Kidney glomerular epithelial cell (primary cell): ENCODE data around the gene ELK1.

Source experiments
- DNase-seq: peaks from one replicate; lab custom pipeline; 2025; lab: John Stamatoyannopoulos, UW

The ELK1 gene

GRCh38 chrX:47644557-47645091 lies 5.7 kb downstream of the ELK1 start:
- DNase-seq: no peak

DNA sequence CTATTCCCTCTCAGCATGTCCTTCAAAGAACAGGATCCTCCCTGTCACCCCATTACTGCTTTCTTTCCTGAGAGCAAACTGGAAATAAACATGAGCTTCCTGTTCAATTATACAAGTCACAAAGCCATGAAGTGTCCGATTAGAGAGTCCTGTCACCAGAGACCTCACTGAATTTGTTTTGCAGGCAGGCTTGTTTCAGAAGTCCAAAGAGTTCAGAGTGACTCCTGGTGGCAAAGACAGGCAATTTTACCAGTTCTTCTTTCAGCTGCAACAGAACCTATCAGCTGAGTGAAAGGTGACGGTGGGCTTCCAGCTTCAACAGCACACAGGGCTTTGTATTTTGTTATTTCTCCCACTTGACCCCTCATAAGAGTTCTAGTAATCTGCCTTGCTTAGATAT lies 6.4 kb downstream of the ELK1 start:
- DNase-seq: no peak

- DNase-seq: no peak
These were observed 11.5 kb downstream of the ELK1 start for GRCh38 chrX:47638816-47639215.

DNA sequence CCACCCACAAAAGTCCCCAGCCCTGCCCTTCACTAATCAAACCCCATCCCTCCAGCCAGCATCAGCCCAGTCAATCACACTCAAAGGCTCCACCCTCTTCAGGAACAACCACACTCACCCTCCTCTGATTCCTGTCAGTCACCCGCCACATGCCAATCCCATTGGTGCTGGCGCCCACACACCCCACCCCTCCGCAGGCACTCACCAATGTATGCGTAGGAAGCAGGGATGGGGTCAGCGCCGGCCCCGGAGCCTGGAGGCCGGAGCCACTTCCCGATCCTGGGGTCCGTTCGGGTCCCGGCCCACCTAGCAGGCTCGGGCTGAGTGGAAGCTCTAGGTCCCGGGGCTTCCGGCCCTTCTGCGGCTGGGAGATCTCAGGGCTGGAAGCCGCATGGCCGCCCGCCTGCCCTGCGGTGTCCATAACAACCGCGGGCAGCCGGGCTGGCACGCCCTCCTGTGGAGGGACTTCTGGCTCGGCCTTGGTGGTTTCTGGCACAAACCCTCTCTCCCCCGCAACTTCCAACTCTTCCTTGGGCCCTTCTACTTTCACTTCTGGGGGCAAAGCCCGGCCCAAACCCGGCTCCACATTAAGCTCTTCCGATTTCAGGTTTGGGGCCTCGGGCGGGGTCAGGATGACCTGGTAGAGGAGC lies 12.7 kb downstream of the ELK1 start:
- no peak for DNase-seq

- no peak for DNase-seq
These were observed 15.3 kb downstream of the ELK1 start for GRCh38 chrX:47634871-47635575.

DNA sequence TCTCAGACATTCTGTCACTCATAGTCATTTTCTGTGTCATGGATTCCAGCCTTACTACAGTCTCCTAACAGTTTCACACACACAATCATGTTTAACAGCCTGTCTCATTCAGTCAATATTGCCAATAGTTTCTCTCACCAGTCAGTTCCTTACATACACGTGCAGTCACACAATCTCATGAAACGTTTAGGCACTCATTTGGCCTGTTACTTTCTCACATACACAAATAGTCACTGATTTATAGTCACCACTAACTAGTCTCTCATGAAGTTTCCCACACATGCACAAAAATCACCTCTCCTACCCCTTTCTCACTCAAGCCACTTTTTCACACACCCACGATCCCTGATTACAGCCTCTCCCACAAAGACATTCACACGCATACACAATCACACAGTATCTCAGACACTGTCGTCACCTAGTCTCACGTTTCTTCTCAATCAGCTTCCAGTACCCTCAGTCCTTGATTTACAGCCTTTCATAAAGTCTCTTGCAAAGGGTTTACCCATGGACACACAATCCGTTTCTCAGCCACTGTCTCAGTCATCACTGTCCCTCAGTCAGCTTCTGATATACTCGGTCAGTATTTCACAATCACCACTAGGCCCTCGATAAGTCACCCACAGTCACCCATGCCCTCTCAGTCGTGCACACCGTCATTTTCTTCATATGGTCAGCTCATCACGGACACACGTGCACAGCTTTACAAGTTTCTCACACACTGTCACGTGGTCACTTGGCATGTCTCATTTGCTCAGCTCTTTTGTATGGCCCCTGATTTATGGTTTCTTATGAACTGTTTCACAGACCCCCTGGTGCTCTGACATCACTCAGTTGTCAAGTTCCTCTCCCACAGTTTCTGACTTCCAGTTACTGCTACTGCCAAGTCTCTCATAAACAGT lies 16.4 kb downstream of the ELK1 start:
- no peak for DNase-seq

- no peak for DNase-seq
These were observed 17.7 kb downstream of the ELK1 start for GRCh38 chrX:47632666-47633065.

GRCh38 chrX:47631676-47632075 lies 18.7 kb downstream of the ELK1 start:
- DNase-seq: no peak

DNA sequence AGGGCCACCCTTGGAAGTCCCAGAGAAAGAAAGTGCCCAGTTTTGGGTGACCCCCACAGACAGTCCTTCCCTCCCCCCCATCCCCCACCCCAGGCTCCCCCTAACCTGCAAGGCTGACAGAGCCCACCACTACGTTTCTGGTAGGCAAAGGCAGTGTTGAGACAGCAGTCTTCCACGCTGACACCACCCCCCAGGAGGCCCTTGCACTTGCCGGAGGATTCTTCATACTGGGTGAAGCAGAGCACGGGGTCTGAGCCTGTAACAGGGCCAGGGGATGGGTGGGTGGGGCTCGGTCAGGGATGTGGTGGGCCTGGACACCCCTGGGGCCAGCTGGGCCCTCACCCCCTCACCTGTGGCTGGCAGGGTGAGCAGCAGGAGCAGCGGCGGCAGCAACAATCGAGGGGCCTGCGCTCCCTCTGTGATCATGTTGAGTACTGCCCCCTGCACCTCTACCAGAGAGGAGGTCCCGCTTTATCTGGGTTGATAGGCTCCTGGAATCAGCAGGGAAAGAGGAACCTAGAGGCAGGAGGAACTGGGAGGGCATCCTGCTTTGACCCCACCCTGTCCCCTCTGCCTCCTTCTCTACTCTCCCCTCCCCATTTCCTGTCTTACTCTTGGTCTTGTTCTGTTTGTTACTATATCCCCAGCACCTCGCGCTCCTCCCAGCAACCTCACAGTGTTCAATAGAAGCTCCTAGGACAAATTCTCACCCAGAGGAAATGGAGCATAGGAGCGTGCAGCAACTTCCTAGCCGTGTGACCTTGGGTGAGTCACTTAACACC lies 20.8 kb downstream of the ELK1 start, which contains the start of gene CFP:
CFP (minus strand) TSS at position 512 of the 782 bp plus-strand sequence; CDS start at position 426, 86 bp downstream.
- no peak for DNase-seq

- no peak for DNase-seq
These were observed 21.4 kb downstream of the ELK1 start for GRCh38 chrX:47628982-47629381.

GRCh38 chrX:47625365-47625764 lies 25.0 kb downstream of the ELK1 start:
- DNase-seq: no peak

DNA sequence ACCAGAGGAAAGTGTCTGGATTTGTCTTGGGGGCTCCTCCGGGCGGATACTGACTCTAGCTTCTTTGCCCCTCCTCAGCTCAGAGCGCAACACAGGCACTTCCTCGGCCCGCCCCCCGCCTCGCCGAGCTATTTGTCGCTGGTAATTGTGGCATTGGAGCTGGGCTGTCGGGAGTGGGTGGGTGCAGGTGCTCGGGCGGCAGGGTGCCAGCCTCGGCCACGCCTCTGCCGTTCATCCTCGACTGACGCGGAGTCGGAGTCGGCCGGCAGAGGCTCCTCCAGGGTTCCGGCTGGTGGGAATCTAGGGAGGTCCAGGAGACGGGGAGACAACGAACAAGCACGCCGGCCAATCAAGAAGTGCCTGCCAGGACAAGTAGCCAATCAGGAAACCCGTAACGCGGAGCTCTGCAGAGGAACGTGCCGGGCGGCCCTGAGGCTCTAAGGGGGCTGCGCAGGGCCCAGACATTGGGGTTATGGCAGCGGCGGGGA lies 26.8 kb downstream of the ELK1 start:
- DNase-seq: peak; percentile 22

GRCh38 chrX:47621851-47622250 lies 28.5 kb downstream of the ELK1 start:
- no peak for DNase-seq

DNA sequence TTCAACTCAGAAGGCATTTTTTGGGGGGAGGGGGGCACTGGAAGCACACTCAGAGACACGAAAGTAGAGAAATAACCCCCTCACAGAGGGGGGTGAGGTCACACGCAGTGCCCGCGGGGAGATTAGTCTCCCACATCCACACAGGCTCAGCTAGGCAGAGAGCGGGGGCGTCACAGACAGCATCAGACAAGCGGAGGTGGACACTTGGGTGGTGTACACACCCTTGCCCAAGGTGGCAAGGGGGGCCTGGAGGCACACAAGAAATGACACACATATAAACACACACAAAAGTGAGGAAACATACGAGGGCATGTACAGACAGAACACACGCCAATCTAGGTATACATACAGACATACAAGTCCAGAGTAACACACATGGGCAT lies 30.1 kb downstream of the ELK1 start:
- DNase-seq: no peak

GRCh38 chrX:47619486-47620302 lies 30.7 kb downstream of the ELK1 start, which contains the start of gene SYN1:
SYN1 (minus strand) TSS chrX:47619857; CDS start chrX:47619728, 129 bp downstream.
- peak; percentile 37 for DNase-seq

- DNase-seq: no peak
These were observed 31.4 kb downstream of the ELK1 start for GRCh38 chrX:47618923-47619485.

DNA sequence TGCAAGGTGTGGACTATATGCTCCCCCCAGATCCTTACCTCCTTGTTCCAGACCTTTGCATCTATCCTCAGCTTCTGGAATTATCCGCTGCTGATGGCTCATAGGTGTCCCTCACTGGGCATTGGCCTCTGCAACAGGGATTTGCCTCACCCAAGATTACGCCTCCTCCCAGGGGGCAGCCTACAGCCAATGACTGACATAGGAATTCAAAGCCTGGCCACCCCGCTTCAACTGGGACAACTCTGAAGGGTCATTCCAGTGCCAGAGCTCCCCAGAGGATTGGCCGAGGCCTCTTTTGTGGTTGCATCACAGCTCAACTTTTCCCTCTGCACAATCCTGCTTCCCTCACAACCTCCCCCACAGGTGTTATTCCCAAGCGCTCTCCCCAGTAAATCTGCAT lies 35.7 kb downstream of the ELK1 start:
- no peak for DNase-seq

DNA sequence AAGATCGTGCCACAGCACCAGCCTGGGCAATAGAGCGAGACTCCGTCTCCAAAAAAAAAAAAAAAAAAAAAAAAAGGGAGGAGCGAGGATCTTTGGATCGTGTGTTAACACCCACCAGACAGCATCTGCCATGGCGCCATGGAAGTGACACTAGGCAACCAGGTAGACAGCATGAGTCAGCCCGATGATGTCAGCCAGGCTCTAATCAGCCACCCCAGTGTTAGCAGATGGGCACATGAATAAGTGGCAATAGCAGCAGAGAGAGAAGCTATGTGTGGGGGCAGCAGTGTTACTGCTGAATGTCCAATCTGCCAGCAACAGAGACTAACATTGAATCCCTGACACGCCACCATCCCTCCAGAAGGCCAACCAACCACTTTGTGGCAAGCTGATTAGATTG lies 37.3 kb downstream of the ELK1 start:
- DNase-seq: no peak

DNA sequence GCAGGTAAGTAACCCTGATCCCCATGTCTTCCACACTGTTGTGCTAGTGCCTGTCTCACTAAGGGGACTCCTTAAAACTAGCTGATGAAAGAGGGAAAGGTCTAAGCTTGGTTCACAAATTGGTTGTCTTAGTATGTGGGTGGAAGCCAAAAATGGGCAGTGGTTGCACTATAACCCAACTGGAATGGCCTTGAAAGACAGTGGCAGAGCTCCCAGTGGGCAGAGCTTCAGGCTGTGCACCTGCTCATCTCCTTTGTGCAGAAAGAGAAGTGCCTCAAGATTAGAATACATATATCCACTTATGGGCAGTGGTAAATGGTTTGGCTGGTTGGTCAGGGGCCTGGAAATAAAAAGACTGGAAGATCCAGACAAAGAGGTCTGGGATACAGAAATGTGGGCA lies 37.9 kb downstream of the ELK1 start:
- no peak for DNase-seq

DNA sequence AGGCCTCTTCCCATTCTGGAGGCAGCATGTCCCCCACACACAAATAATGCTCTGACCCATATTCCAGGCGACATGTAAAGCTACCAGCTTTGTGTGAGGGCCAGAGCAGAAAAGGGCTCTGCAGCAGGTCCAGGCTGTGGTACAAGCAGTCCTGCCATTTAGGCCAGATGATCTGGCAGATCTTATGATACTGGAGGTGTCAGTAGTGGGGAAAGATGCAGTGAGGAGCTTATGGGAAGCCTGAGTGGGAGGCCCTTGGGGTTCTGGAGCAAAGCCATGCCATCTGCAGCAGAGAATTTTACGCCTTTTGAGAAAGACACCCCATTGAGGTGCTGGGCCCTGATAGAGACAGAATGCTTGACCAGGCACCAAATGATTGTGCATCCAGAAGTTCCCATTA lies 38.4 kb downstream of the ELK1 start:
- DNase-seq: no peak
